Activated CD4-positive, CD25-positive, alpha-beta regulatory T cell (primary cell): ENCODE results near the gene CMTM8.
"Not testable (repeated sequence)": the region's sequence is repeated elsewhere in the genome, so short reads cannot be mapped to it uniquely, and the experiment has no call there.

Experiments
- DNase-seq, 4 experiments: peaks; one replicate each; lab custom pipeline; 2025; lab: John Stamatoyannopoulos, UW

Gene CMTM8

DNA sequence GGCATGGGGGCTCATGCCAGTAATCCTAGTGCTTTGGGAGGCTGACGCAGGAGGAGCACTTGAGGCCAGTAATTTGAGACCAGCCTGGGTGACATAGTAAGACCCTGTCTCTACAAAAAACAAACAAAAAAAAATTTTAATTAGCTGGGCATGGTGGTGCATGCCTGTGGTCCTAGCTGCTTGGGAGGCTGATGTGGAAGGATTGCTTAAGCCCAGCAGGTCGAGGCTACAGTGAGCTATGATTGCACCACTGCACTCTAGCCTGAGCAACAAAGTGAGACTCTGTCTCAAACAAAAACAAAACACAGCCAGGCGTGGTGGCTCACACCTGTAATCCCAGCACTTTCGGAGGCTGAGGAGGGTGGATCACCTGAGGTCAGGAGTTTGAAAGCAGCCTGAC is 9.7 kb upstream of the CMTM8 start:
- DNase-seq: not testable (repeated sequence)

DNA sequence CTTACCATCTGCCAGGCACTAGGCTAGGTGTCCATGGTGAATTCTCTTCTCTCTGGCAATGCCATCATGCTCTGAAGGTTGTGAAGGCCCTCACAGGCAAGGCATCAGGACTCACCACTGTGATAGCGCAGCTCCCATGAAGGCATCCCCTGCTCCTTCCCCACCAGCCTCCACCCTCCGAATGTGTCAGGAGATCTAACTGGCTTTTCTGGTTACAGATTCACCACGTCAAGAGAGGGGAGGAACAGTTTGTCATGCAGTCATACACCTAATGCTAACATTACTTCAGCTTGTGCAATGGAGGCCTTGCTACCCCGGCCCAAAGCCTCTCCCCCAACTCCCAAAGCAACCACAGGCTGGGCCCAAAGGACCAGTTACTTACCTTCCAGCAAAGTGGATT is 8.9 kb upstream of the CMTM8 start:
- no peak for DNase-seq

DNA sequence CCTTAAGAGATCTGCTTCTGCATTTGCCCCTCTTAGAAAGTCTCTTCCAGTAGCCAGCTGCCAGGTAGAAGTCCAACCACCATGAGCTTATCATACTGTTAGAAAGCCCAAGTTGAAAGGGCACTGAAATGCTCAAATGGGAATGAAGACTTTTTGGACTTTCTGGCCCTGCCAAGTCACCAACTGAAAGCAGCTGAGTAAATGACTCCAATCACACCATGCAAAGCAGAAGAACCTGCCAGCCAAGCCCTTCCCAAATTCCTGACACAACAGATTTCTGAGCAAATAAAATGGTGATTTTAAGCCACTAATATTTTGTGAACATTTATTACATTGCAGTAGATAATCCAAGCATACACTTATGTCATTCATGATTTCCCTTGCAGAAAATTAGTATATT is 2.1 kb upstream of the CMTM8 start:
- DNase-seq: no peak

GRCh38 chr3:32237670-32238452 is 619 bp upstream of the CMTM8 start:
- no peak for DNase-seq

GRCh38 chr3:32239307-32240158 is 1.1 kb downstream of the CMTM8 start:
- no peak for DNase-seq

DNA sequence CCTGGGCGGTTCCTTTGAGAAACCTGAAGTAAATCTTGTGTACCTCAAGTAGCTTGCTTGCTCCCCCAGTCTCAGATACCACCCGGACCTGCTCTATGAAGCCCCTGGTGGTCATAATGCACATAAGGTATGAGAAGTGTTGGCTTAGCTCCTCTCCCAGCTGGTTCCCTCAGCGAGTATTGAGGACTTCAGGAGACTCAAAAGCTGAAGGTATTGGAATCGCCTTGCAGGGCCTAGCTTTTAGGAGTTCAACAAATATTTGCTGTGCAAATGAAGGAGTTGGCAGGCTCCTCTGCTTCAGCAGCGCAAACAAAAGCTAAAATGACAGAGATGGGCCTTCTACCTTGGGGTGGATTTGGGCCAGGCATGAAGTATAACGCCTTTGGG is 1.7 kb downstream of the CMTM8 start:
- peak; percentile 8 to 26 (median 9) for DNase-seq

DNA sequence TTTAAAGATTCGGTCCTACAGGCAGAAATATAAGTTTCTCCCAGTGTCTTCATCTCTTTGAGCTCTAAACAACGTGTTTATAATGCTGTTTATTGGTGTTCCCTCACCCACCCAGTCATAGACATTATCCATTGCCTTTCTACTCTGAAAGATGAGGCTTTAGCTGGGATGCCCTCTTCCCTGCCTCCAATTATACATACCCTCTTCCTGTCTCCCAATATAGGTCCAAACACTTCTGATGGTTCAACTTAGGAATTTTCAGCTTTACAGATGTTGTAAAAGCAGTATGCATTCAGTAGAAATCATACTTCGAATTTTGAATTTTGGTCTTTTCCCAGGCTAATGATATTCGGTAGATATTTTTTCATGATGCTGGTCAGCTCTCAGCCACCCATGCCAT is 2.6 kb downstream of the CMTM8 start:
- no peak for DNase-seq

GRCh38 chr3:32243519-32243918 is 5.0 kb downstream of the CMTM8 start:
- no peak for DNase-seq

DNA sequence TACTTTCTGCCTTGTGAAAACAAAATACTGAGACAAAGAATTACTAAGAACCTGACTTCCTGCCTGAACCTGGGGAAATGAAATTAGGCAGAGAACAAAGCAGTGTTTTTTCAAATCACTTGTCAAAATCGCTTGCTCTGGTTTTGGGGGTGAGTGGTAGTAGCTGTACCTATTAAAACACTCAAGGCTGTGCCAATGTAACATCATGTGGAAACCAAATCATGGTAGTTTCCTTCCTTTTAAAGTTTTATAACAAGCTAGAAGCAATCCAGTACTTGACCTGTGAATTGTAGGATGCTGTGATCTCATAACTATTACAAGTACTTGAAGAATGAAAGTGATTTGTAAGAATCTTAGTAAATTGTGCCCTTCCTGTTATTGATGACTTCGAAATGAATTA is 6.7 kb downstream of the CMTM8 start:
- DNase-seq: no peak

DNA sequence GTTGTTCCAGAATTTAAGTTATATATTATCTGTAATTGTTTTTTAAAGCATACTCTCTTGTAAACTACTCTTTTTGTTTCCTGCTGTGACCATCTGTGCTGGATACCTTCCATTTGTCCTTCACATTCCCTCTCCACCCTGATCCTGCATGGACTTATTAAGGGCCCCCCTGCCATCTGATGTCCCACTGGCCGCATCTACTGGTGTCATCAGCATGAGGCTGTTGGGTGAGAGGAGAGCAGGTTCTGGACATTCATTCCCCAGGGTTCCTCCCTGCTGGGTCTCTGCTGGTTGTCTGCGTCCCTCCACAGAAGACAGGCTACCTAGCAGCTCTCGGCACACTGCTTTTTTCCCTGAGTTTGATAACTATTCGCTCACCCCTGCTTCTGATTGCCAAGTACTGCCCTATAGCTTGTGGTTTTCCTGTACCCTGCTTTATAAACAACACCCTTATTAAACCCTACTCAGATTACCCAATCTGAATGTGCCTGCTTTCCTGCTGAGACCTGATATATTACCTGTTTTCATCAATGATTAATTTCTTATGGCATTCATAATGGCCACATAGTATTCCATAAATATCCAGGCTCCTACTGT is 7.7 kb downstream of the CMTM8 start:
- DNase-seq: no peak

- DNase-seq: no peak
Observed at GRCh38 chr3:32249184-32249782, 10.8 kb downstream of the CMTM8 start.

DNA sequence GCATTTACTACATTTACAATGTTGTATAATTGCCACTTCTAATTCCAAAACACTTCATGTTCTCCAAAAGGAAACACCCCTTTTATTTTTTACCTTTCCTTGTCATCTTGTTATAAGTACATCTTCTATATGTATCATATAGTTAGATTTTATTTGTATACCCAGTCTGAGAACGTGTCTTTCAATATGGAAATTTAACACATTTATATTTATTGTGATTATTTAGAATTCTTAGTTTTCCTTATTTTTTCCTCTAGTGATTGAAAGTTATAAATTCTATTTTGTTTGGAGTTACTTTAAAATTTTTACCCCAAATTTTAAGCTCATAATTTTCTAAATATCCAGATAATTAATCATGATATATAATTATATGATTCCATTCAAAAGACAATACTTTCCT is 15.8 kb downstream of the CMTM8 start:
- DNase-seq: no peak

GRCh38 chr3:32255345-32255744 is 16.9 kb downstream of the CMTM8 start:
- DNase-seq: no peak

DNA sequence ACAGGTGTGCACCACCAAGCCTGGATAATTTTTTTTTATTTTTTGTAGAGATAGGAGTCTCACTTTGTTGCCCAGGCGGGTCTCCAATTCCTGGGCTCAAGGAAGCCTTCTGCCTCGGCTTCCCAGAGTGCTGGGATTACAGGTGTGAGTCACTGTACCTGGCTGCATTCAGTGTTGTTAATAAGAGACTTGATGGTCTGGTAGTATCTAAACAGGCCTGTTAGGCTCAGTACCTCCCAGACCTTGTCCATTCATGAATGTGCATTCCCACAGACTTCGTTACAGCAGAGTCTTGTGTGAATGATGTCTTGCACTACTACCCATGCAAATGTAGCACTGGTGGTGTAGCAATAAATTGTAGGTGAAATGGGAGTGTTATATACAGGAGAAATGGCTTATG is 17.7 kb downstream of the CMTM8 start:
- DNase-seq: no peak

GRCh38 chr3:32257042-32257441 is 18.6 kb downstream of the CMTM8 start:
- no peak for DNase-seq

GRCh38 chr3:32257641-32258438 is 19.4 kb downstream of the CMTM8 start:
- no peak for DNase-seq

GRCh38 chr3:32258869-32259268 is 20.4 kb downstream of the CMTM8 start:
- DNase-seq: no peak

DNA sequence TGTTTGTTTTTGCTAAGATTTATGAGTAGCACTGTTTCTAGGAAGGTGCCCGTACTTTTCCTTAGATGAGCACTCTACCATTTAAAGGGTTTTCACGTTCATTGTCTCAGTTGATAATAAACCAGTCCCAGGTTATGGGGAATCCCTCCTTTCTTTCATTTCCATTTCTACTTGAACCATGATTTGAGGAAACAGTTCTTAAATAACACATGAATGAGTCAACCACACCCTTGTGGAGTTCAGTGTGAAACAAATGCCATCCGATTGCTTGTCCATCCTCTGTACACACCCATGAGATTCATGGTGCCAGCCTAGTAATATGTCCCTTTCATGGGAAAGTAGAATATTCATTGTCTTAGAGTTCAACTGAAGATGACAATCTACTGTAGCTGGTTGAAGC is 23.1 kb downstream of the CMTM8 start:
- no peak for DNase-seq

DNA sequence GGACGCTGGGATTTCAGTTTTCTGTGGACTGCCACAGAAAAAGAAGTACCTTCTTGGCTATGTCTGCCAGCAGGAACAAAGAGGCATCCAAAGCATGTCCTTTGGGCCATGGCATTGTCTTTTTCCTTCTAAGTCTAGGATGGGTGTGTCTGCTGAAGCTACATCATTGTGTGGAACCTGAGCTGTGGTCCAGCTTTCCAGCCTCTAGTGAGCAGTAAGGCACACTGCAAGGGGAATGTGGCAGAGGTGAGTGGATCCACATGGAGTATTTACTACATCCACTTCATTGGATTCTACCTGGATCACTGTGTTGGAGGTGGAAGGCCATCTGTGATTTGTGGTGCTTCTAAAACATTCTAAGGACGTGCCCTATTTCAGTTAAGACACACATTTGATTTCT is 23.7 kb downstream of the CMTM8 start:
- no peak for DNase-seq

- DNase-seq: no peak
Observed at GRCh38 chr3:32274306-32274705, 35.8 kb downstream of the CMTM8 start.

DNA sequence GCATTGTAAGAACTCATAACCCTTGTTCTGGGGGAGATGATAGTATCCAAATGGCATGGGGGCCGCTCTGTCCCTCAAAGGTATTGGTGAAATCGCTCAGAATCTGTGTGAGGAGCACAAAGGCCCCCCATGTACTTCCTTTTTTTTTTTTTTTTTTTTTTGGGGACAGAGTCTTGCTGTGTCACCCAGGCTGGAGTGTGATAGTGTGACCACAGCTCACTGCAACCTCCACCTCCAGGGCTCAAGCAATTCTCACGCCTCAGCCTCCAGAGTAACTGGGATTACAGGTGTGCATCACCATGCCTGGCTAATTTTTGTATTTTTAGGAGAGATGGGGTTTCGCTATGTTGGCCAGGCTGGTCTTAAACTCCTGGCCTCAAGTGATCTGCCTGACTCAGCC is 37.0 kb downstream of the CMTM8 start:
- DNase-seq: no peak
